Measurements from ENCODE around the gene SLC25A51. TPM values are rescaled to one million over a fixed set of nuclear protein-coding genes. Genes with fewer than 3 reads are reported as not detected.
A peak's percentile ranks its signal among the peaks of the same experiment; 100 is the strongest.

SLC25A51 gene
- polyA plus RNA-seq, 1 donor (not counting 4 experiments of a cell fraction or from before 2014, with no cell fraction given): 22.2 TPM

- dilution Hi-C loops (cut with MboI; ENCODE audit: extremely low pct_ligation_motif_present, low sequenced_read_pairs): no loop called here
- DNase-seq (ENCODE audit: low read depth, low spot score) (no peak), FAIRE-seq (no peak)
- no peaks in the 10 kb centered on the region for H4K20me1 ChIP-seq (ENCODE audit: control insufficient read depth, extremely low read depth, insufficient read depth, low read length)
- peaks cover 19 to 26% of the 10 kb centered on the region in 2 experiments for H3K36me3 ChIP-seq (ENCODE audit: control insufficient read depth in 2 of 2, extremely low read depth in 1 of 2, insufficient read depth in 2 of 2, low read length in 2 of 2)
- peak overlapping the region; percentile 25 for H3K4me2 ChIP-seq (ENCODE audit: control insufficient read depth, extremely low read depth, insufficient read depth, low read depth, low read length)
- no peak overlapping the region for H3K4me3 ChIP-seq (ENCODE audit: control insufficient read depth in 2 of 3, extremely low read depth in 1 of 3, insufficient read depth in 2 of 3, low read depth in 1 of 3, low read length in 3 of 3)
- no peak for TF ChIP-seq CTCF (optimal IDR thresholded peaks at IDR 0.05 in 1 of 3, IDR thresholded peaks at IDR 0.05 in 1 of 3, conservative IDR thresholded peaks at IDR 0.05 in 1 of 3; ENCODE audit: extremely low read depth in 1 of 3, insufficient read depth in 2 of 3, low read length in 3 of 3)
- no peak for TF ChIP-seq EZH2 (IDR thresholded peaks at IDR 0.05; ENCODE audit: low read length)
- no peaks in the 10 kb centered on the region for H3K27me3 ChIP-seq (ENCODE audit: control insufficient read depth, extremely low read depth, insufficient read depth, low read length)
- H3K9ac ChIP-seq (ENCODE audit: control insufficient read depth, extremely low read depth, insufficient read depth, low read length): peak overlapping the region; percentile 40
- peak overlapping the region; percentile 58 for H3K27ac ChIP-seq (ENCODE audit: control insufficient read depth, insufficient read depth, low read length)
- H3K4me1 ChIP-seq (ENCODE audit: control insufficient read depth, extremely low read depth, insufficient read depth, low read length): peaks cover 32% of the 10 kb centered on the region
- peaks cover 11% of the 10 kb centered on the region for H3K79me2 ChIP-seq (ENCODE audit: control insufficient read depth, insufficient read depth, low read length)
- peaks cover 6% of the 10 kb centered on the region for H3K9me1 ChIP-seq (ENCODE audit: control insufficient read depth, extremely low read depth, insufficient read depth, low read length)
- H2AFZ ChIP-seq (ENCODE audit: control insufficient read depth, low read length): no peak overlapping the region
- H3K9me3 ChIP-seq (ENCODE audit: control insufficient read depth, low read depth, low read length): no peaks in the 10 kb centered on the region
These were observed 33.4 kb upstream of the SLC25A51 start for GRCh38 chr9:37937366-37937765.

- H3K4me1 ChIP-seq (ENCODE audit: control insufficient read depth, extremely low read depth, insufficient read depth, low read length): peaks cover 32% of the 10 kb centered on the region
- peaks cover 11% of the 10 kb centered on the region for H3K79me2 ChIP-seq (ENCODE audit: control insufficient read depth, insufficient read depth, low read length)
- no peaks in the 10 kb centered on the region for H3K9me3 ChIP-seq (ENCODE audit: control insufficient read depth, low read depth, low read length)
- H3K4me3 ChIP-seq (ENCODE audit: control insufficient read depth in 2 of 3, extremely low read depth in 1 of 3, insufficient read depth in 2 of 3, low read depth in 1 of 3, low read length in 3 of 3): no peak overlapping the region
- H4K20me1 ChIP-seq (ENCODE audit: control insufficient read depth, extremely low read depth, insufficient read depth, low read length): no peaks in the 10 kb centered on the region
- dilution Hi-C loops (cut with MboI; ENCODE audit: extremely low pct_ligation_motif_present, low sequenced_read_pairs): no loop called here
- peak overlapping the region; percentile 40 for H3K9ac ChIP-seq (ENCODE audit: control insufficient read depth, extremely low read depth, insufficient read depth, low read length)
- H3K4me2 ChIP-seq (ENCODE audit: control insufficient read depth, extremely low read depth, insufficient read depth, low read depth, low read length): peak overlapping the region; percentile 64
- peaks cover 6% of the 10 kb centered on the region for H3K9me1 ChIP-seq (ENCODE audit: control insufficient read depth, extremely low read depth, insufficient read depth, low read length)
- H2AFZ ChIP-seq (ENCODE audit: control insufficient read depth, low read length): no peak overlapping the region
- peaks cover 19 to 22% of the 10 kb centered on the region in 2 experiments for H3K36me3 ChIP-seq (ENCODE audit: control insufficient read depth in 2 of 2, extremely low read depth in 1 of 2, insufficient read depth in 2 of 2, low read length in 2 of 2)
- FAIRE-seq: peak; percentile 67
- H3K27me3 ChIP-seq (ENCODE audit: control insufficient read depth, extremely low read depth, insufficient read depth, low read length): no peaks in the 10 kb centered on the region
- peak; percentile 79 for DNase-seq (ENCODE audit: low read depth, low spot score)
- H3K27ac ChIP-seq (ENCODE audit: control insufficient read depth, insufficient read depth, low read length): peak overlapping the region; percentile 58
- TF ChIP-seq EZH2 (IDR thresholded peaks at IDR 0.05; ENCODE audit: low read length) (no peak), CTCF (optimal IDR thresholded peaks at IDR 0.05 in 1 of 3, IDR thresholded peaks at IDR 0.05 in 1 of 3, conservative IDR thresholded peaks at IDR 0.05 in 1 of 3; ENCODE audit: extremely low read depth in 1 of 3, insufficient read depth in 2 of 3, low read length in 3 of 3) (no peak)
These were observed 33.0 kb upstream of the SLC25A51 start for GRCh38 chr9:37936965-37937364.

All from keratinocyte (primary cell).